ENCODE measurements around the gene MYOD1. TPM values are rescaled to one million over a fixed set of nuclear protein-coding genes. Genes with fewer than 3 reads are reported as not detected.
A peak's percentile ranks its signal among the peaks of the same experiment; 100 is the strongest.

Gene MYOD1
- total and polyA plus RNA-seq, 2 of the 13 experiments (the other 11 are each of a cell fraction or from before 2014, with no cell fraction given): not detected

DNA sequence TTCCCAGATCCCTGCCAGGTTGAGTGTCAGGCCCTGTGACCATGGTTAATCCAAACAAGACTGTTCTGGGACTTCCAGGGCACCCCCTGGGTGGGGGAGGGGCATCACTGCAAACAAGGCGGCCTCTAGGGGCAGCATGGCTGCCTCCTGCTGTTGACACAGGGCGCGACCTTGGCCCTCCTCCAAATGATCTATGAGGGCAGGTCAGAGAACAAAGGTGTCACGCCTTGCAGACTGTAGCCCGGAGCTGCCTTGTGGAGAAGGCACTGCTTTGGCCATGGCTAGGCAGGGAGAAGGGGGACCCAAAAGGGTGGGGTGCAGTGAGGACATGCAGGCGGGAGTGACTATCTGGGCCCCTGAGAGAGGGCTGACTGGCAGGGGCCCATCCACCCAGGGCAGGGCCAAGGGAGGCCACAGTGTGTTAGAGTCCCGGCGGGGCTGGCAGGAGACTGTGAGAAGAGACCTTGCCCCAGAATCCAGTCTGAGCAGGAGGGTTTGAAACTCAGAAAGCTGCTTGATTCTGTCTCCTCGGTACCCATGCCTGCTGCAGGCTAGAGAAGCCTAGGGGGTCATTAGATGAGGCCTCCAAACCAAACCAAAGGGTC is 50.8 kb downstream of the MYOD1 start (continued):
- TF ChIP-seq, protein P1, sequence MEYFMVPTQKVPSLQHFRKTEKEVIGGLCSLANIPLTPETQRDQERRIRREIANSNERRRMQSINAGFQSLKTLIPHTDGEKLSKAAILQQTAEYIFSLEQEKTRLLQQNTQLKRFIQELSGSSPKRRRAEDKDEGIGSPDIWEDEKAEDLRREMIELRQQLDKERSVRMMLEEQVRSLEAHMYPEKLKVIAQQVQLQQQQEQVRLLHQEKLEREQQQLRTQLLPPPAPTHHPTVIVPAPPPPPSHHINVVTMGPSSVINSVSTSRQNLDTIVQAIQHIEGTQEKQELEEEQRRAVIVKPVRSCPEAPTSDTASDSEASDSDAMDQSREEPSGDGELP (IDR thresholded peaks at IDR 0.05; ENCODE audit: borderline replicate concordance, low read depth): peak; percentile 77
- TF ChIP-seq TEAD2 (CRISPR knock-in tag; IDR thresholded peaks at IDR 0.05) (no peak), ZNF567 (CRISPR knock-in tag; IDR thresholded peaks at IDR 0.05; ENCODE audit: borderline replicate concordance) (no peak), EZH2 (conservative IDR thresholded peaks at IDR 0.05; ENCODE audit: low read depth, low read length) (no peak), HOMEZ (CRISPR knock-in tag; IDR thresholded peaks at IDR 0.05; ENCODE audit: low read depth) (peak; percentile 80; the same call in 1 of the 2 replicates), HNRNPL (IDR thresholded peaks at IDR 0.05; ENCODE audit: low read depth, low read length) (peak; percentile 92), ZNF574 (CRISPR knock-in tag; IDR thresholded peaks at IDR 0.05) (peak; percentile 90), AGO1 (IDR thresholded peaks at IDR 0.05; ENCODE audit: low read depth, low read length, poor library complexity, severe bottlenecking) (no peak), ZNF674 (CRISPR knock-in tag; IDR thresholded peaks at IDR 0.05; ENCODE audit: low read depth) (no peak), ZNF431 (CRISPR knock-in tag; IDR thresholded peaks at IDR 0.05; ENCODE audit: borderline replicate concordance, low read depth) (peak; percentile 90), JUN (CRISPR knock-in tag; IDR thresholded peaks at IDR 0.05) (peak; percentile 84), MEF2D (CRISPR knock-in tag; IDR thresholded peaks at IDR 0.05) (peak; percentile 93), ZSCAN21 (CRISPR knock-in tag; IDR thresholded peaks at IDR 0.05; ENCODE audit: borderline replicate concordance) (peak; percentile 89), TMF1 (CRISPR knock-in tag; IDR thresholded peaks at IDR 0.05; ENCODE audit: low read depth) (no peak; the same call in 1 of the 2 replicates), TCF7L2 (IDR thresholded peaks at IDR 0.05; ENCODE audit: low read depth, low read length) (no peak), MYNN (CRISPR knock-in tag; IDR thresholded peaks at IDR 0.05; ENCODE audit: low read depth) (0 out of 2 replicates have a peak, but pooled peaks have one; percentile 49), KLF13 (CRISPR knock-in tag; IDR thresholded peaks at IDR 0.05) (no peak; the same call in 1 of the 2 replicates), SATB2 (CRISPR knock-in tag; IDR thresholded peaks at IDR 0.05) (no peak), JDP2 (CRISPR knock-in tag; IDR thresholded peaks at IDR 0.05; ENCODE audit: borderline replicate concordance) (peak; percentile 20; the same call in 1 of the 2 replicates), ZMAT5 (CRISPR knock-in tag; IDR thresholded peaks at IDR 0.05; ENCODE audit: borderline replicate concordance, low read depth) (no peak)
- TF ChIP-seq, protein P2, sequence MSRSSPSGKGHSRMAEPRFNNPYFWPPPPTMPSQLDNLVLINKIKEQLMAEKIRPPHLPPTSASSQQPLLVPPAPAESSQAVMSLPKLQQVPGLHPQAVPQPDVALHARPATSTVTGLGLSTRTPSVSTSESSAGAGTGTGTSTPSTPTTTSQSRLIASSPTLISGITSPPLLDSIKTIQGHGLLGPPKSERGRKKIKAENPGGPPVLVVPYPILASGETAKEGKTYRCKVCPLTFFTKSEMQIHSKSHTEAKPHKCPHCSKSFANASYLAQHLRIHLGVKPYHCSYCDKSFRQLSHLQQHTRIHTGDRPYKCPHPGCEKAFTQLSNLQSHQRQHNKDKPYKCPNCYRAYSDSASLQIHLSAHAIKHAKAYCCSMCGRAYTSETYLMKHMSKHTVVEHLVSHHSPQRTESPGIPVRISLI (CRISPR knock-in tag; IDR thresholded peaks at IDR 0.05; ENCODE audit: borderline replicate concordance): peak; percentile 59; the same call in 1 of the 2 replicates
- TF ChIP-seq, protein P3, sequence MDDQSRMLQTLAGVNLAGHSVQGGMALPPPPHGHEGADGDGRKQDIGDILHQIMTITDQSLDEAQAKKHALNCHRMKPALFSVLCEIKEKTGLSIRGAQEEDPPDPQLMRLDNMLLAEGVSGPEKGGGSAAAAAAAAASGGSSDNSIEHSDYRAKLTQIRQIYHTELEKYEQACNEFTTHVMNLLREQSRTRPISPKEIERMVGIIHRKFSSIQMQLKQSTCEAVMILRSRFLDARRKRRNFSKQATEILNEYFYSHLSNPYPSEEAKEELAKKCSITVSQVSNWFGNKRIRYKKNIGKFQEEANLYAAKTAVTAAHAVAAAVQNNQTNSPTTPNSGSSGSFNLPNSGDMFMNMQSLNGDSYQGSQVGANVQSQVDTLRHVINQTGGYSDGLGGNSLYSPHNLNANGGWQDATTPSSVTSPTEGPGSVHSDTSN (CRISPR knock-in tag; IDR thresholded peaks at IDR 0.05; ENCODE audit: borderline replicate concordance): no peak
